Heart left ventricle (tissue), 16 donors: ENCODE measurements around the gene RTN3. TPM values are rescaled to one million over a fixed set of nuclear protein-coding genes. Genes with fewer than 3 reads are reported as not detected.

Experiments
- ATAC-seq, 4 donors: fragments of 200-7000 bp; cut with Tn5 transposase; one replicate each; pipeline ENCODE4 v1.9.1; 2020 to 2022; ENCODE audit warnings: moderate library complexity in 4 of 4, mild to moderate bottlenecking in 3 of 4, moderate number of reproducible peaks in 1 of 4
- DNase-seq, 5 donors: peaks; one replicate each; pipeline ENCODE4 v3.0.0-alpha.2; 2020
- H3K27ac ChIP-seq, 12 donors: fragments of 200-600 bp; sonication (generic) in 4 of 12; one replicate each; pipeline versions ENCODE4 v1.5.0 to v1.8.0; 2016 to 2022; ENCODE audit warnings: mild to moderate bottlenecking in 2 of 12
- H3K27me3 ChIP-seq, 9 donors: fragments of 200-600 bp; sonication (generic) in 2 of 9; one replicate each; pipeline versions ENCODE4 v1.5.1 to v1.8.0; 2016 to 2022; ENCODE audit warnings: mild to moderate bottlenecking in 3 of 9
- H3K36me3 ChIP-seq, 9 donors: fragments of 200-600 bp; sonication (generic) in 2 of 9; one replicate each; pipeline versions ENCODE4 v1.5.0 to v1.8.0; 2018 to 2022; ENCODE audit warnings: mild to moderate bottlenecking in 2 of 9
- H3K4me1 ChIP-seq, 12 donors: fragments of 200-600 bp; sonication (generic) in 4 of 12; one replicate each; pipeline versions ENCODE4 v1.5.0 to v1.8.0; 2016 to 2022; ENCODE audit warnings: mild to moderate bottlenecking in 3 of 12
- H3K4me3 ChIP-seq, 12 donors: fragments of 200-600 bp; sonication (generic) in 4 of 12; one replicate each; pipeline versions ENCODE4 v1.5.0 to v1.8.0; 2017 to 2022; ENCODE audit warnings: mild to moderate bottlenecking in 9 of 12, moderate library complexity in 4 of 12
- H3K9me3 ChIP-seq, 12 donors: fragments of 200-600 bp; sonication (generic) in 4 of 12; one replicate each; pipeline versions ENCODE4 v1.5.0 to v1.8.0; 2016 to 2022; ENCODE audit warnings: mild to moderate bottlenecking in 1 of 12
- CTCF ChIP-seq, 12 donors: fragments of 200-600 bp; sonication (generic) in 4 of 12; IDR thresholded peaks; one replicate each; pipeline versions ENCODE4 v1.5.0 to v1.8.0; 2018 to 2022; ENCODE audit warnings: antibody characterized with exemption in 12 of 12, mild to moderate bottlenecking in 5 of 12
- POLR2A ChIP-seq, 2 donors: fragments of 450-650 bp; IDR thresholded peaks; one replicate each; pipeline ENCODE4 v1.6.1; 2017; ENCODE audit warnings: antibody characterized with exemption in 2 of 2, mild to moderate bottlenecking in 2 of 2, moderate library complexity in 2 of 2
- WGBS, 4 donors: extraction: QIAGEN DNeasy Blood & Tissue Kit in 2 of 4; methylation state at CpG; one replicate each; pipeline versions ENCODE4 v1.1.5 to v1.1.7; 2013 to 2018; 5-methylcytosine and 5-hydroxymethylcytosine counted together
- intact Hi-C, 10 donors: fragments of 100-400 bp; cut with DNase I; formaldehyde crosslinking; loops; one replicate each; pipeline versions ENCODE4 v1.11.1 to v1.14.2; 2022
- polyA plus RNA-seq, 2 donors: library from polyadenylated mRNA; stranded (reverse); fragments of 200-250 nt; gene quantifications; one replicate each; pipeline ENCODE4 v1.2.3, GENCODE V29; 2013
- total RNA-seq, 9 donors: library from RNA; depleted of rRNA in 2 of 9; stranded (reverse); fragments of >200 nt in 2 of 9; fragmentation: NEBNext Ultra II Directional in 3 of 9; extraction: Animal tissue kit (Norgen Biotek cat#: 25700) in 3 of 9; gene quantifications; one replicate each; pipeline versions ENCODE4 v1.1.0 to v1.2.4, GENCODE V29; 2016 to 2023
- donor health status: ischemic (EF 13 %, LVEDD 7.1; RV severe dilation, severe dysfunction).
- donor health status: healthy with polysubstance abuse.
- donor health status: DM: no; HTN: yes; CAD: no.
- donor health status: DM: no; HTN: no; CAD: no.
- donor health status: ischemic (EF 25% LVEDD 6.9; RV normal size, moderate dysfunction).
- donor health status: ischemic (EF 25% LVEDD 5.7; RV mildly dilated, moderate dysfunction).
- donor health status: healthy.
- donor health status: DM: yes; HTN: yes; CAD: no.
- donor health status: ischemic (EF 35%, LVEDD 5.7; RV mildly dilated, moderate dysfunction).
- donor health status: nonischemic (EF 11% LVEDD 7.7; RV severe dilation, severe dysfunction).
- donor health status: DM: yes; HTN: yes; CAD: no.
- donor health status: PGD.
- donor health status: ischemic (EF 29% LVEDD 5.4; RV normal size, mild dysfunction).
- donor health status: nonischemic (EF 23%, LVEDD 6.1; RV moderate dilation, normal function).

RTN3 gene
- total and polyA plus RNA-seq, 11 donors = 31.2 to 82.9 (median 65.9) TPM

- Histone ChIP-seq H3K27me3 (no peaks in the 10 kb centered on the region), H3K27ac (no peak overlapping the region), H3K4me1 (peaks cover 0 to 24% (median 8%) of the 10 kb centered on the region in 12 donors), H3K9me3 (no peaks in the 10 kb centered on the region), H3K4me3 (no peak overlapping the region), H3K36me3 (peaks cover 0 to 10% (median 0%) of the 10 kb centered on the region in 9 donors)
- WGBS, 4 donors = 81 to 90% (median 88%) methylated on average over 6 of the region's 6 CpGs
- no peak for DNase-seq
- ATAC-seq = no peak
- TF ChIP-seq POLR2A (IDR thresholded peaks at IDR 0.05) (no peak), CTCF (IDR thresholded peaks at IDR 0.05) (no peak)
- intact Hi-C loops = no loop called here
These were observed 30.5 kb downstream of the RTN3 start for GRCh38 chr11:63711838-63712237.

- DNase-seq (no peak), ATAC-seq (no peak)
- Histone ChIP-seq H3K9me3 (no peaks in the 10 kb centered on the region), H3K4me1 (peaks cover 0 to 23% (median 8%) of the 10 kb centered on the region in 12 donors), H3K4me3 (no peak overlapping the region), H3K27ac (no peak overlapping the region), H3K36me3 (peaks cover 0 to 6% (median under 1%) of the 10 kb centered on the region in 9 donors), H3K27me3 (no peaks in the 10 kb centered on the region)
- WGBS, 4 donors = 82 to 92% (median 85%) methylated on average over 2 of the region's 2 CpGs
- TF ChIP-seq POLR2A (IDR thresholded peaks at IDR 0.05) (no peak), CTCF (IDR thresholded peaks at IDR 0.05) (no peak)
- intact Hi-C loops = no loop called here
These were observed 32.5 kb downstream of the RTN3 start for GRCh38 chr11:63713766-63714165.

- H3K36me3 ChIP-seq = peaks cover 0 to 20% (median 5%) of the 10 kb centered on the region in 9 donors
- intact Hi-C loops = no loop called here
- H3K4me1 ChIP-seq = peaks cover 0 to 1% (median 0%) of the 10 kb centered on the region in 12 donors
- H3K4me3 ChIP-seq = no peak overlapping the region
- TF ChIP-seq CTCF (IDR thresholded peaks at IDR 0.05) (no peak), POLR2A (IDR thresholded peaks at IDR 0.05) (no peak)
- no peaks in the 10 kb centered on the region for H3K9me3 ChIP-seq
- no peak overlapping the region for H3K27ac ChIP-seq
- H3K27me3 ChIP-seq = no peaks in the 10 kb centered on the region
- ATAC-seq = no peak
- no peak for DNase-seq
These were observed 34.7 kb downstream of the RTN3 start for GRCh38 chr11:63716046-63716445.

- no peaks in the 10 kb centered on the region for H3K27me3 ChIP-seq
- TF ChIP-seq CTCF (IDR thresholded peaks at IDR 0.05) = no peak
- TF ChIP-seq POLR2A (IDR thresholded peaks at IDR 0.05) = no peak
- H3K4me3 ChIP-seq = no peak overlapping the region
- no peaks in the 10 kb centered on the region for H3K9me3 ChIP-seq
- WGBS, 4 donors = 64 to 83% (median 77%) methylated on average over 1 of the region's 1 CpG
- H3K36me3 ChIP-seq = peaks cover 0 to 20% (median 5%) of the 10 kb centered on the region in 9 donors
- ATAC-seq (no peak), DNase-seq (no peak)
- no peak overlapping the region for H3K27ac ChIP-seq
- no peaks in the 10 kb centered on the region for H3K4me1 ChIP-seq
- intact Hi-C loops = no loop called here
These were observed 37.7 kb downstream of the RTN3 start for GRCh38 chr11:63719001-63719400.
